ENCODE results near the gene DKC1. TPM values are rescaled to one million over a fixed set of nuclear protein-coding genes. Genes with fewer than 3 reads are reported as not detected.

DKC1 gene
- total RNA-seq, 2 experiments from 2014 or later = 67.7 to 138 TPM

- Histone ChIP-seq H2AFZ (ENCODE audit: low read length) (no peak overlapping the region), H3K79me2 (ENCODE audit: insufficient read depth, low read depth, low read length) (no peaks in the 10 kb centered on the region), H3K36me3 (ENCODE audit: insufficient read depth, low read length) (no peaks in the 10 kb centered on the region), H4K20me1 (ENCODE audit: insufficient read depth, low read length) (no peaks in the 10 kb centered on the region), H3K4me3 (ENCODE audit: low read depth, low read length, poor library complexity, severe bottlenecking) (no peak overlapping the region), H3K4me2 (ENCODE audit: low read length) (no peak overlapping the region), H3K27ac (ENCODE audit: low read depth, low read length, poor library complexity, severe bottlenecking) (no peak overlapping the region), H3K9me3 (ENCODE audit: low read length) (no peaks in the 10 kb centered on the region), H3K9me2 (ENCODE audit: insufficient read depth, low read length) (no peaks in the 10 kb centered on the region), H3K4me1 (ENCODE audit: insufficient read depth, low read length, poor library complexity, severe bottlenecking) (no peaks in the 10 kb centered on the region)
- no TSS peak for BruUV-seq (replicated peaks)
- intact Hi-C loops (cut with micrococcal nuclease; ENCODE audit: unreplicated experiment) = no loop called here
- no peak for TF ChIP-seq CTCF (conservative IDR thresholded peaks at IDR 0.05; ENCODE audit: low read length)
- no peak for TF ChIP-seq EZH2phosphoT487 (IDR thresholded peaks at IDR 0.05; ENCODE audit: borderline replicate concordance, low read depth, low read length)
- DNase-seq (ENCODE audit: low spot score) = no peak
- ChIA-PET POLR2A (no interaction called here), CTCF (ENCODE audit: unreplicated experiment) (no interaction called here)
Observed at GRCh38 chrX:154737136-154737535, 25.5 kb upstream of the DKC1 start.

- BruUV-seq (replicated peaks) = no TSS peak
- Histone ChIP-seq H4K20me1 (ENCODE audit: insufficient read depth, low read length) (no peaks in the 10 kb centered on the region), H3K9me3 (ENCODE audit: low read length) (no peaks in the 10 kb centered on the region), H3K4me2 (ENCODE audit: low read length) (no peak overlapping the region), H3K36me3 (ENCODE audit: insufficient read depth, low read length) (no peaks in the 10 kb centered on the region), H2AFZ (ENCODE audit: low read length) (no peak overlapping the region), H3K4me3 (ENCODE audit: low read depth, low read length, poor library complexity, severe bottlenecking) (no peak overlapping the region), H3K4me1 (ENCODE audit: insufficient read depth, low read length, poor library complexity, severe bottlenecking) (no peaks in the 10 kb centered on the region), H3K79me2 (ENCODE audit: insufficient read depth, low read depth, low read length) (no peaks in the 10 kb centered on the region), H3K27ac (ENCODE audit: low read depth, low read length, poor library complexity, severe bottlenecking) (no peak overlapping the region), H3K9me2 (ENCODE audit: insufficient read depth, low read length) (no peaks in the 10 kb centered on the region)
- POLR2A ChIA-PET = interaction anchor here (0.6 kb wide), 1 partner anchor 66 kb away, joined by 3 read pairs; no protein-coding TSS in a partner anchor
- TF ChIP-seq CTCF (conservative IDR thresholded peaks at IDR 0.05; ENCODE audit: low read length) (no peak), EZH2phosphoT487 (IDR thresholded peaks at IDR 0.05; ENCODE audit: borderline replicate concordance, low read depth, low read length) (no peak)
- CTCF ChIA-PET (ENCODE audit: unreplicated experiment) = no interaction called here
- intact Hi-C loops (cut with micrococcal nuclease; ENCODE audit: unreplicated experiment) = no loop called here
- no peak for DNase-seq (ENCODE audit: low spot score)
Observed at GRCh38 chrX:154738011-154738738, 24.5 kb upstream of the DKC1 start.

- no peaks in the 10 kb centered on the region for H3K9me3 ChIP-seq (ENCODE audit: low read length)
- CTCF ChIA-PET (ENCODE audit: unreplicated experiment) = no interaction called here
- H3K79me2 ChIP-seq (ENCODE audit: insufficient read depth, low read depth, low read length) = no peaks in the 10 kb centered on the region
Observed at GRCh38 chrX:154739952-154740465, 22.7 kb upstream of the DKC1 start.

More at GRCh38 chrX:154739952-154740465, 22.7 kb upstream of the DKC1 start:
- no peak for DNase-seq (ENCODE audit: low spot score)
- Histone ChIP-seq H3K4me3 (ENCODE audit: low read depth, low read length, poor library complexity, severe bottlenecking) (no peak overlapping the region), H3K36me3 (ENCODE audit: insufficient read depth, low read length) (no peaks in the 10 kb centered on the region), H4K20me1 (ENCODE audit: insufficient read depth, low read length) (no peaks in the 10 kb centered on the region), H2AFZ (ENCODE audit: low read length) (no peak overlapping the region), H3K27ac (ENCODE audit: low read depth, low read length, poor library complexity, severe bottlenecking) (no peak overlapping the region), H3K4me2 (ENCODE audit: low read length) (no peak overlapping the region), H3K4me1 (ENCODE audit: insufficient read depth, low read length, poor library complexity, severe bottlenecking) (no peaks in the 10 kb centered on the region), H3K9me2 (ENCODE audit: insufficient read depth, low read length) (no peaks in the 10 kb centered on the region)
- intact Hi-C loops (cut with micrococcal nuclease; ENCODE audit: unreplicated experiment) = no loop called here
- POLR2A ChIA-PET = interaction anchor here (0.6 kb wide), 1 partner anchor 857 kb away, joined by 4 read pairs; no protein-coding TSS in a partner anchor
- BruUV-seq (replicated peaks) = no TSS peak
- no peak for TF ChIP-seq CTCF (conservative IDR thresholded peaks at IDR 0.05; ENCODE audit: low read length)
- no peak for TF ChIP-seq EZH2phosphoT487 (IDR thresholded peaks at IDR 0.05; ENCODE audit: borderline replicate concordance, low read depth, low read length)

Measured in OCI-LY7 (cell line).